HepG2 (cell line): Measurements from ENCODE around the gene ADSS1. TPM values are rescaled to one million over a fixed set of nuclear protein-coding genes. Genes with fewer than 3 reads are reported as not detected.
A peak's percentile ranks its signal among the peaks of the same experiment; 100 is the strongest.

Experiments
- KDM2A ChIP-seq: sonication (generic); formaldehyde crosslinking; IDR thresholded peaks from 2 replicates; pipeline ENCODE4 v1.4.0; 2020; ENCODE audit warnings: low read depth, missing genetic modification reagents, borderline replicate concordance
- NCOR1 ChIP-seq: fragments of 200-600 bp; sonication (generic); IDR thresholded peaks from 2 replicates; pipeline ENCODE4 v1.7.0; 2017; ENCODE audit warnings: antibody characterized with exemption, low read length, borderline replicate concordance
- NFIB ChIP-seq: sonication (generic); formaldehyde crosslinking; IDR thresholded peaks from 2 replicates; pipeline ENCODE4 v1.9.0; 2021; ENCODE audit warnings: missing genetic modification reagents, mild to moderate bottlenecking, borderline replicate concordance
- PHF21A ChIP-seq: sonication (generic); formaldehyde crosslinking; IDR thresholded peaks from 2 replicates; pipeline ENCODE4 v1.5.0; 2020; ENCODE audit warnings: mild to moderate bottlenecking, missing genetic modification reagents
- PITX1 ChIP-seq: sonication (generic); formaldehyde crosslinking; IDR thresholded peaks from 2 replicates; pipeline ENCODE4 v1.5.1; 2020; ENCODE audit warnings: mild to moderate bottlenecking, missing genetic modification reagents
- POLR2A ChIP-seq, 2 experiments: IDR thresholded peaks; 2 replicates each; pipeline ENCODE4 v1.6.1; 2011; ENCODE audit warnings: low read depth in 2 of 2, low read length in 2 of 2, mild to moderate bottlenecking in 1 of 2, moderate library complexity in 1 of 2; ENCODE audit not compliant: insufficient read depth in 1 of 2
- POLR2AphosphoS5 ChIP-seq: IDR thresholded peaks from 2 replicates; pipeline ENCODE4 v1.6.1; 2012; ENCODE audit warnings: low read depth, low read length
- REPIN1 ChIP-seq: sonication (generic); formaldehyde crosslinking; IDR thresholded peaks from 2 replicates; pipeline ENCODE4 v1.8.0; 2022; ENCODE audit warnings: missing genetic modification reagents, low read depth, mild to moderate bottlenecking, borderline replicate concordance
- RERE ChIP-seq: IDR thresholded peaks from 2 replicates; pipeline ENCODE4 v1.6.1; 2016; ENCODE audit warnings: low read depth, missing genetic modification reagents, missing compliant biosample characterization
- ZBTB3 ChIP-seq: sonication (generic); formaldehyde crosslinking; IDR thresholded peaks from 2 replicates; pipeline ENCODE4 v1.4.0; 2020; ENCODE audit warnings: low read depth, mild to moderate bottlenecking, moderate library complexity, missing genetic modification reagents, borderline replicate concordance
- ZNF292 ChIP-seq: sonication (generic); formaldehyde crosslinking; IDR thresholded peaks from 2 replicates; pipeline ENCODE4 v1.8.1; 2022; ENCODE audit warnings: mild to moderate bottlenecking, low read depth, missing genetic modification reagents, borderline replicate concordance
- ZNF737 ChIP-seq: sonication (generic); formaldehyde crosslinking; IDR thresholded peaks from 2 replicates; pipeline ENCODE4 v1.5.0; 2020; ENCODE audit warnings: missing genetic modification reagents, mild to moderate bottlenecking, borderline replicate concordance
- polyA plus RNA-seq, 8 experiments: library from polyadenylated mRNA; depleted of rRNA in 3 of 8; stranded (reverse) in 7 of 8; unstranded in 1 of 8; fragments of >200 nt; fragmentation: Illumina TruSeq in 4 of 8; extraction: Trizol in 4 of 8; gene quantifications; 2 replicates each; pipeline versions ENCODE4 v1.2.1 to v1.2.3, GENCODE V29; 2011 to 2016; ENCODE audit warnings: low read depth in 4 of 8, missing spikeins in 1 of 8, mixed read lengths in 1 of 8; ENCODE audit not compliant: insufficient read depth in 1 of 8
- total RNA-seq, 5 experiments: library from RNA; depleted of rRNA; stranded (reverse); fragments of >200 nt; fragmentation: Illumina TruSeq; extraction: Trizol; gene quantifications; 2 replicates each; pipeline ENCODE4 v1.2.3, GENCODE V29; 2016; ENCODE audit warnings: low read depth in 1 of 5
- TF ChIP-seq, protein P1 (sequence below): sonication (generic); formaldehyde crosslinking; IDR thresholded peaks from 2 replicates; pipeline ENCODE4 v1.4.0; 2020; ENCODE audit warnings: missing genetic modification reagents
- TF ChIP-seq, protein P2 (sequence below): IDR thresholded peaks from 2 replicates; pipeline ENCODE4 v1.6.1; 2016
- TF ChIP-seq, protein P3 (sequence below): sonication (generic); formaldehyde crosslinking; IDR thresholded peaks from 2 replicates; pipeline ENCODE4 v1.4.0; 2020; ENCODE audit warnings: low read depth, mild to moderate bottlenecking, missing genetic modification reagents
- TF ChIP-seq, protein P4 (sequence below): sonication (generic); formaldehyde crosslinking; IDR thresholded peaks from 2 replicates; pipeline ENCODE4; 2020; ENCODE audit warnings: missing genetic modification reagents, mild to moderate bottlenecking, borderline replicate concordance

The ADSS1 gene
- total and polyA plus RNA-seq, 2 of the 13 experiments (the other 11 are each of a cell fraction or from before 2014, with no cell fraction given), result 1.0 to 36.7 TPM

DNA sequence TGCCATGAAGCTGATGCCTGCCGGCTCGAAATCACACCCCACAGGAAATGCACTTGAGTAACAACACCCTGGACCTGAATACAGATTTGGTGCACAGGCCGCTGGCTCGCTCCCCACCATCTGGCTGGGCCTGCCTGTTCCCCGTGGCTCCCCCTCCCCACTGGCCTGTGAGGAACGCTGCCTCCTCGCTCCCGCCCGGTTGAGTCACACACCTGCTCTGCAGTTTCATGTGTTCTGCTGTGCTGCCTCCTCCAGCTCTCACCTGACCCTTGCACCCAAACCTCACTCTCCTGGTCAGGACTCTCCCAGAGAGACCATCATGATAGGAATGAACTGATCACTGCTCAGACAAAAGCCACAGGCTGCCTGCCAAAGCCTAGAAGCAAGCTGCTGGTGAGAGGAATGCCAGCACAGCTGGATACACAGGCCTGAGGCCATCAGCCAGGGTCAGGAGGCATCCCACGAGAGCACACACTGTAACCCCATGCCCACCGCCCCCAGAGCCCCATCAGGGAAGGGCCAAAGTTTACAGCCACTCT lies 25.2 kb downstream of the ADSS1 start (continued):
- TF ChIP-seq, protein P1, sequence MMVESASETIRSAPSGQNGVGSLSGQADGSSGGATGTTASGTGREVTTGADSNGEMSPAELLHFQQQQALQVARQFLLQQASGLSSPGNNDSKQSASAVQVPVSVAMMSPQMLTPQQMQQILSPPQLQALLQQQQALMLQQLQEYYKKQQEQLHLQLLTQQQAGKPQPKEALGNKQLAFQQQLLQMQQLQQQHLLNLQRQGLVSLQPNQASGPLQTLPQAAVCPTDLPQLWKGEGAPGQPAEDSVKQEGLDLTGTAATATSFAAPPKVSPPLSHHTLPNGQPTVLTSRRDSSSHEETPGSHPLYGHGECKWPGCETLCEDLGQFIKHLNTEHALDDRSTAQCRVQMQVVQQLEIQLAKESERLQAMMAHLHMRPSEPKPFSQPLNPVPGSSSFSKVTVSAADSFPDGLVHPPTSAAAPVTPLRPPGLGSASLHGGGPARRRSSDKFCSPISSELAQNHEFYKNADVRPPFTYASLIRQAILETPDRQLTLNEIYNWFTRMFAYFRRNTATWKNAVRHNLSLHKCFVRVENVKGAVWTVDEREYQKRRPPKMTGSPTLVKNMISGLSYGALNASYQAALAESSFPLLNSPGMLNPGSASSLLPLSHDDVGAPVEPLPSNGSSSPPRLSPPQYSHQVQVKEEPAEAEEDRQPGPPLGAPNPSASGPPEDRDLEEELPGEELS (CRISPR knock-in tag), result peak; percentile 35
- TF ChIP-seq POLR2A (IDR thresholded peaks at IDR 0.05; ENCODE audit: insufficient read depth in 1 of 2, low read depth in 2 of 2, low read length in 2 of 2) (peak; percentile 21 to 65), KDM2A (peak; percentile 61; the same call in 1 of the 2 replicates), PHF21A (peak; percentile 62; the same call in 1 of the 2 replicates), REPIN1 (CRISPR knock-in tag) (0 out of 2 replicates have a peak, but pooled peaks have one; percentile 28), RERE (CRISPR knock-in tag) (no peak), ZNF292 (CRISPR knock-in tag) (peak; percentile 98), NFIB (CRISPR knock-in tag) (no peak), ZNF737 (CRISPR knock-in tag) (no peak), NCOR1 (peak; percentile 46; the same call in 1 of the 2 replicates), ZBTB3 (CRISPR knock-in tag) (no peak), POLR2AphosphoS5 (peak; percentile 33; the same call in 1 of the 2 replicates), PITX1 (CRISPR knock-in tag) (peak; percentile 77)
- TF ChIP-seq, protein P2, sequence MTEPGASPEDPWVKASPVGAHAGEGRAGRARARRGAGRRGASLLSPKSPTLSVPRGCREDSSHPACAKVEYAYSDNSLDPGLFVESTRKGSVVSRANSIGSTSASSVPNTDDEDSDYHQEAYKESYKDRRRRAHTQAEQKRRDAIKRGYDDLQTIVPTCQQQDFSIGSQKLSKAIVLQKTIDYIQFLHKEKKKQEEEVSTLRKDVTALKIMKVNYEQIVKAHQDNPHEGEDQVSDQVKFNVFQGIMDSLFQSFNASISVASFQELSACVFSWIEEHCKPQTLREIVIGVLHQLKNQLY (CRISPR knock-in tag), result peak; percentile 49; the same call in 1 of the 2 replicates
- TF ChIP-seq, protein P3, sequence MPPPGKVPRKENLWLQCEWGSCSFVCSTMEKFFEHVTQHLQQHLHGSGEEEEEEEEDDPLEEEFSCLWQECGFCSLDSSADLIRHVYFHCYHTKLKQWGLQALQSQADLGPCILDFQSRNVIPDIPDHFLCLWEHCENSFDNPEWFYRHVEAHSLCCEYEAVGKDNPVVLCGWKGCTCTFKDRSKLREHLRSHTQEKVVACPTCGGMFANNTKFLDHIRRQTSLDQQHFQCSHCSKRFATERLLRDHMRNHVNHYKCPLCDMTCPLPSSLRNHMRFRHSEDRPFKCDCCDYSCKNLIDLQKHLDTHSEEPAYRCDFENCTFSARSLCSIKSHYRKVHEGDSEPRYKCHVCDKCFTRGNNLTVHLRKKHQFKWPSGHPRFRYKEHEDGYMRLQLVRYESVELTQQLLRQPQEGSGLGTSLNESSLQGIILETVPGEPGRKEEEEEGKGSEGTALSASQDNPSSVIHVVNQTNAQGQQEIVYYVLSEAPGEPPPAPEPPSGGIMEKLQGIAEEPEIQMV (CRISPR knock-in tag), result 0 out of 2 replicates have a peak, but pooled peaks have one; percentile 39
- TF ChIP-seq, protein P4, sequence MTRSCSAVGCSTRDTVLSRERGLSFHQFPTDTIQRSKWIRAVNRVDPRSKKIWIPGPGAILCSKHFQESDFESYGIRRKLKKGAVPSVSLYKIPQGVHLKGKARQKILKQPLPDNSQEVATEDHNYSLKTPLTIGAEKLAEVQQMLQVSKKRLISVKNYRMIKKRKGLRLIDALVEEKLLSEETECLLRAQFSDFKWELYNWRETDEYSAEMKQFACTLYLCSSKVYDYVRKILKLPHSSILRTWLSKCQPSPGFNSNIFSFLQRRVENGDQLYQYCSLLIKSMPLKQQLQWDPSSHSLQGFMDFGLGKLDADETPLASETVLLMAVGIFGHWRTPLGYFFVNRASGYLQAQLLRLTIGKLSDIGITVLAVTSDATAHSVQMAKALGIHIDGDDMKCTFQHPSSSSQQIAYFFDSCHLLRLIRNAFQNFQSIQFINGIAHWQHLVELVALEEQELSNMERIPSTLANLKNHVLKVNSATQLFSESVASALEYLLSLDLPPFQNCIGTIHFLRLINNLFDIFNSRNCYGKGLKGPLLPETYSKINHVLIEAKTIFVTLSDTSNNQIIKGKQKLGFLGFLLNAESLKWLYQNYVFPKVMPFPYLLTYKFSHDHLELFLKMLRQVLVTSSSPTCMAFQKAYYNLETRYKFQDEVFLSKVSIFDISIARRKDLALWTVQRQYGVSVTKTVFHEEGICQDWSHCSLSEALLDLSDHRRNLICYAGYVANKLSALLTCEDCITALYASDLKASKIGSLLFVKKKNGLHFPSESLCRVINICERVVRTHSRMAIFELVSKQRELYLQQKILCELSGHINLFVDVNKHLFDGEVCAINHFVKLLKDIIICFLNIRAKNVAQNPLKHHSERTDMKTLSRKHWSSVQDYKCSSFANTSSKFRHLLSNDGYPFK (CRISPR knock-in tag), result no peak
